K562 (cell line): Measurements from ENCODE around the gene SYCN. TPM values are rescaled to one million over a fixed set of nuclear protein-coding genes. Genes with fewer than 3 reads are reported as not detected.

Source experiments
- ATAC-seq: fragments of 200-7000 bp; cut with Tn5 transposase; 3 replicates; pipeline ENCODE4 v1.9.1; 2020; ENCODE audit warnings: moderate library complexity
- BruUV-seq: library from RNA; stranded (reverse); fragments of 400-500 nt; replicated peaks from 2 replicates; lab custom pipeline; 2021; lab: Mats Ljungman, UMichigan
- CTCF ChIA-PET: fragments of 300-600 bp; formaldehyde crosslinking; extraction: SDS; loops from one replicate; lab custom pipeline; 2021; ENCODE audit warnings: low intra/inter-chr PET ratio; lab: Yijun Ruan, JAX
- POLR2A ChIA-PET: fragments of 300-600, 350-650 bp; sonication (Branson Sonifier 250); formaldehyde crosslinking; extraction: SDS; loops from one replicate; lab custom pipeline; 2021; ENCODE audit warnings: antibody characterized with exemption, inconsistent platforms; lab: Yijun Ruan, JAX
- DNase-seq, 4 experiments: peaks; one replicate each; pipeline versions ENCODE4 v3.0.0 to v3.0.0-alpha.2; 2011 to 2018; ENCODE audit warnings: low spot score in 3 of 4, mixed read lengths in 3 of 4; ENCODE audit errors: extremely low read depth in 1 of 4
- FAIRE-seq: peaks from 2 replicates; lab custom pipeline; 2011; peaks lifted over from hg19 to GRCh38; lab: Jason Lieb, UNC
- H2AFZ ChIP-seq: 2 replicates; pipeline ENCODE4 v1.6.0; 2011; ENCODE audit warnings: low read depth, low read length, control low read depth, inconsistent platforms
- H3K27ac ChIP-seq: fragments of 200-600 bp; 3 replicates; pipeline ENCODE4 v1.8.0; 2011; ENCODE audit warnings: low read depth, mild to moderate bottlenecking, control low read depth, inconsistent platforms, low read length, moderate library complexity, mixed read lengths; ENCODE audit errors: extremely low read depth
- H3K27me3 ChIP-seq, 2 experiments: fragments of 300-600 bp in 1 of 2; 2 replicates in 1 of 2; 3 replicates in 1 of 2; pipeline versions ENCODE4 v1.6.0 to v1.8.0; 2011; ENCODE audit warnings: inconsistent platforms in 2 of 2, low read length in 2 of 2, mild to moderate bottlenecking in 1 of 2, mixed read lengths in 1 of 2, moderate library complexity in 1 of 2; ENCODE audit not compliant: control insufficient read depth in 2 of 2, insufficient read depth in 2 of 2
- H3K36me3 ChIP-seq: fragments of 300-600 bp; 3 replicates; pipeline ENCODE4 v1.8.0; 2011; ENCODE audit warnings: mild to moderate bottlenecking, low read length, inconsistent platforms; ENCODE audit not compliant: control insufficient read depth, insufficient read depth
- H3K4me1 ChIP-seq, 2 experiments: fragments of 200-600 bp in 1 of 2; replicated peaks in 1 of 2; 2 replicates in 1 of 2; 3 replicates in 1 of 2; pipeline versions ENCODE4 v1.5.1 to v1.8.0; 2011; ENCODE audit warnings: inconsistent platforms in 2 of 2, low read length in 2 of 2, mild to moderate bottlenecking in 1 of 2, mixed read lengths in 1 of 2, moderate library complexity in 1 of 2; ENCODE audit not compliant: control insufficient read depth in 2 of 2, insufficient read depth in 2 of 2
- H3K4me2 ChIP-seq: 2 replicates; pipeline ENCODE4 v1.6.1; 2011; ENCODE audit warnings: low read length, control low read depth, inconsistent platforms, mixed read lengths; ENCODE audit not compliant: insufficient read depth
- H3K4me3 ChIP-seq: fragments of 200-600 bp; sonication (generic), shearing (Covaris generic); 2 replicates; pipeline ENCODE4 v1.5.1; 2016; ENCODE audit warnings: control low read depth, inconsistent platforms
- H3K79me2 ChIP-seq: fragments of 200-600 bp; 3 replicates; pipeline ENCODE4 v1.8.0; 2011; ENCODE audit warnings: low read length, inconsistent platforms; ENCODE audit not compliant: control insufficient read depth, insufficient read depth
- H3K9ac ChIP-seq, 2 experiments: 2 replicates each; pipeline versions ENCODE4 v1.6.0 to v1.6.1; 2011; ENCODE audit warnings: low read depth in 2 of 2, low read length in 2 of 2, control low read depth in 1 of 2, inconsistent platforms in 1 of 2, mild to moderate bottlenecking in 1 of 2, mixed read lengths in 1 of 2; ENCODE audit not compliant: insufficient read depth in 1 of 2
- H3K9me1 ChIP-seq: one replicate; pipeline ENCODE4 v1.6.0; 2011; ENCODE audit warnings: inconsistent platforms, mild to moderate bottlenecking, low read length, moderate library complexity; ENCODE audit not compliant: control insufficient read depth, insufficient read depth
- H3K9me3 ChIP-seq: replicated peaks from 2 replicates; pipeline ENCODE4 v1.5.1; 2011; ENCODE audit warnings: low read depth, low read length, inconsistent platforms; ENCODE audit not compliant: control insufficient read depth, insufficient read depth
- H4K20me1 ChIP-seq: replicated peaks from 2 replicates; pipeline ENCODE4 v1.6.1; 2011; ENCODE audit warnings: low read length, inconsistent platforms, mixed read lengths; ENCODE audit not compliant: control insufficient read depth, insufficient read depth
- PBX2 ChIP-seq, 2 experiments: IDR thresholded peaks in 1 of 2; conservative IDR thresholded peaks in 1 of 2; 2 replicates each; pipeline ENCODE4 v1.6.1; 2016; ENCODE audit warnings: low read depth in 2 of 2, mild to moderate bottlenecking in 1 of 2, missing compliant biosample characterization in 1 of 2, missing genetic modification characterization in 1 of 2, moderate library complexity in 1 of 2
- PYGO2 ChIP-seq: fragments of 450-650 bp; IDR thresholded peaks from 2 replicates; pipeline ENCODE4 v1.6.1; 2016; ENCODE audit warnings: mild to moderate bottlenecking, missing genetic modification characterization, moderate library complexity, missing compliant biosample characterization
- RBM25 ChIP-seq: fragments of 200-400 bp; formaldehyde crosslinking; IDR thresholded peaks from 2 replicates; pipeline ENCODE4 v1.6.1; 2018; ENCODE audit warnings: low read length, low read depth, moderate library complexity; ENCODE audit not compliant: severe bottlenecking
- REST ChIP-seq, 2 experiments: fragments of 450-650 bp; formaldehyde crosslinking in 1 of 2; IDR thresholded peaks; 2 replicates each; pipeline versions ENCODE4 v1.4.0 to v1.6.1; 2014 to 2020; ENCODE audit warnings: mild to moderate bottlenecking in 2 of 2, borderline replicate concordance in 1 of 2, low read depth in 1 of 2
- ZKSCAN8 ChIP-seq: fragments of 200-800 bp; sonication (Bioruptor generic); IDR thresholded peaks from 2 replicates; pipeline ENCODE4 v1.6.1; 2016; ENCODE audit warnings: missing genetic modification characterization, missing compliant biosample characterization
- ZNF311 ChIP-seq: fragments of 250-450 bp; sonication (Bioruptor Pico); IDR thresholded peaks from 2 replicates; pipeline ENCODE4 v1.4.0; 2020; ENCODE audit warnings: mild to moderate bottlenecking, moderate library complexity
- ZNF431 ChIP-seq: sonication (generic); formaldehyde crosslinking; IDR thresholded peaks from 2 replicates; pipeline ENCODE4 v1.8.0; 2022; ENCODE audit warnings: mild to moderate bottlenecking, missing genetic modification reagents
- WGBS: fragments of 100-300 bp; shearing (Covaris generic); methylation state at CpG from one replicate; pipeline ENCODE4 v1.1.6; 2016; ENCODE audit warnings: low coverage, mixed read lengths; ENCODE audit not compliant: insufficient coverage; ENCODE audit errors: missing lambda C conversion rate; 5-methylcytosine and 5-hydroxymethylcytosine counted together
- in situ Hi-C: fragments of 300-500 bp; cut with MboI; formaldehyde crosslinking; loops from 4 replicates; pipeline ENCODE4 v1.15.0; 2018; ENCODE audit warnings: inconsistent platforms, mixed read lengths
- intact Hi-C: fragments of 100-400 bp; cut with micrococcal nuclease; formaldehyde crosslinking; loops from 2 replicates; pipeline ENCODE4 v1.14.2; 2022
- polyA plus RNA-seq, 8 experiments: library from polyadenylated mRNA; depleted of rRNA in 4 of 8; stranded (reverse) in 5 of 8; unstranded in 3 of 8; fragments of >200 nt; fragmentation: Nextera tagmentation in 2 of 8; fragmentation: Illumina TruSeq in 1 of 8; extraction: Ambion mirVana in 2 of 8; extraction: Trizol in 1 of 8; gene quantifications; 2 replicates each; pipeline versions ENCODE4 v1.2.1 to v1.2.3, GENCODE V29; 2011 to 2014; ENCODE audit warnings: inconsistent platforms in 1 of 8, missing spikeins in 1 of 8
- total RNA-seq, 7 experiments: library from RNA; depleted of rRNA in 6 of 7; stranded (reverse); fragments of >200 nt in 6 of 7; fragmentation: Illumina TruSeq in 2 of 7; extraction: Trizol in 2 of 7; gene quantifications; 2 replicates each; pipeline versions ENCODE4 v1.2.1 to v1.2.3, GENCODE V29; 2011 to 2021; ENCODE audit warnings: low replicate concordance in 1 of 7
- TF ChIP-seq, protein P1 (sequence below): fragments of 450-650 bp; IDR thresholded peaks from 2 replicates; pipeline ENCODE4 v1.6.1; 2014; ENCODE audit warnings: low read depth, mild to moderate bottlenecking, moderate library complexity, borderline replicate concordance

The SYCN gene
- total and polyA plus RNA-seq, 9 of the 15 experiments (the other 6 are each of a cell fraction or from before 2014, with no cell fraction given): not detected

DNA sequence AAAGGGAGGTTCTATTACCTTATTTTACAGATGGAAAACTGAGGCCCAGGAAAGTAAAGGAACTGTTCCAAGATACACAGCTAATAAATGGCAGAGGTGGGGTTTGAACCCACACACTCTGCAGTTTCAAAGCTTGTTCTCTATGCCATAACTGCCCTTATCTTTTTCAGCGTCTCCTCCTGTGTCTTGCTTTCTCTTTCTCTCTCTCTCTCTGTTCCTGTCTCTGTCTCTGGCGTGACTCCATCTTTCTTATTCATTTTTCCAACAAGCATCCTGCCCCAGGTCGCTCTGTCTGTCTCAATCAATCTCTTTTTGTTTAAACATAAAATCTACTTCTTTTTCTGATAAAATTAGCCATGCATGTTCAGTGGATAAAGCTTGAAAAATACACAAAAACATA, 47.8 kb upstream of the SYCN start:
- H3K9me1 ChIP-seq: no peaks in the 10 kb centered on the region
- ATAC-seq (no peak), FAIRE-seq (peak; percentile 55), DNase-seq (peak in 1 of 4 experiments; percentile 26)
- H3K36me3 ChIP-seq: no peaks in the 10 kb centered on the region
- H4K20me1 ChIP-seq: no peaks in the 10 kb centered on the region
- intact Hi-C loops (loop anchor here (10.0 kb wide), 1 partner anchor 53 kb away; no protein-coding TSS in a partner anchor), in situ Hi-C loops (no loop called here)
- ChIA-PET CTCF (no interaction called here), POLR2A (interaction anchor here (0.5 to 1.0 kb wide), 2 partner anchors 29 to 40 kb away, joined by 3 read pairs; no protein-coding TSS in a partner anchor)
- H3K9me3 ChIP-seq: no peaks in the 10 kb centered on the region
- BruUV-seq: no TSS peak
- WGBS: 34% methylated on average over 3 of the region's 3 CpGs
- no peak overlapping the region for H3K4me3 ChIP-seq
- H3K9ac ChIP-seq: no peak overlapping the region
- no peaks in the 10 kb centered on the region for H3K79me2 ChIP-seq
- H3K4me2 ChIP-seq: no peak overlapping the region
- peak overlapping the region; percentile 52 for H2AFZ ChIP-seq
- peaks cover 44 to 56% of the 10 kb centered on the region in 2 experiments for H3K4me1 ChIP-seq
- H3K27me3 ChIP-seq: no peaks in the 10 kb centered on the region
- no peak overlapping the region for H3K27ac ChIP-seq
- TF ChIP-seq REST (IDR thresholded peaks at IDR 0.05; ENCODE audit: borderline replicate concordance) (no peak), REST (CRISPR knock-in tag; IDR thresholded peaks at IDR 0.05; ENCODE audit: low read depth) (no peak), ZNF431 (CRISPR knock-in tag) (no peak), ZNF311 (CRISPR knock-in tag) (no peak), PYGO2 (tag) (no peak), ZKSCAN8 (CRISPR knock-in tag) (peak; percentile 2; the same call in 1 of the 2 replicates), PBX2 (CRISPR knock-in tag; IDR thresholded peaks at IDR 0.05; ENCODE audit: low read depth) (no peak), PBX2 (tag; conservative IDR thresholded peaks at IDR 0.05; ENCODE audit: low read depth) (no peak), RBM25 (peak; percentile 18)
- TF ChIP-seq, protein P1, sequence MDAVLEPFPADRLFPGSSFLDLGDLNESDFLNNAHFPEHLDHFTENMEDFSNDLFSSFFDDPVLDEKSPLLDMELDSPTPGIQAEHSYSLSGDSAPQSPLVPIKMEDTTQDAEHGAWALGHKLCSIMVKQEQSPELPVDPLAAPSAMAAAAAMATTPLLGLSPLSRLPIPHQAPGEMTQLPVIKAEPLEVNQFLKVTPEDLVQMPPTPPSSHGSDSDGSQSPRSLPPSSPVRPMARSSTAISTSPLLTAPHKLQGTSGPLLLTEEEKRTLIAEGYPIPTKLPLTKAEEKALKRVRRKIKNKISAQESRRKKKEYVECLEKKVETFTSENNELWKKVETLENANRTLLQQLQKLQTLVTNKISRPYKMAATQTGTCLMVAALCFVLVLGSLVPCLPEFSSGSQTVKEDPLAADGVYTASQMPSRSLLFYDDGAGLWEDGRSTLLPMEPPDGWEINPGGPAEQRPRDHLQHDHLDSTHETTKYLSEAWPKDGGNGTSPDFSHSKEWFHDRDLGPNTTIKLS: no peak
